ENCODE data around the gene PLPP6.

The PLPP6 gene

GRCh38 chr9:4700932-4701331 lies 38.8 kb downstream of the PLPP6 start:
- no peak for DNase-seq

GRCh38 chr9:4701526-4701925 lies 39.4 kb downstream of the PLPP6 start:
- DNase-seq: no peak

- no peak for DNase-seq
Measured at GRCh38 chr9:4704129-4704528, 42.0 kb downstream of the PLPP6 start.

GRCh38 chr9:4706021-4706420 lies 43.9 kb downstream of the PLPP6 start:
- no peak for DNase-seq

DNA sequence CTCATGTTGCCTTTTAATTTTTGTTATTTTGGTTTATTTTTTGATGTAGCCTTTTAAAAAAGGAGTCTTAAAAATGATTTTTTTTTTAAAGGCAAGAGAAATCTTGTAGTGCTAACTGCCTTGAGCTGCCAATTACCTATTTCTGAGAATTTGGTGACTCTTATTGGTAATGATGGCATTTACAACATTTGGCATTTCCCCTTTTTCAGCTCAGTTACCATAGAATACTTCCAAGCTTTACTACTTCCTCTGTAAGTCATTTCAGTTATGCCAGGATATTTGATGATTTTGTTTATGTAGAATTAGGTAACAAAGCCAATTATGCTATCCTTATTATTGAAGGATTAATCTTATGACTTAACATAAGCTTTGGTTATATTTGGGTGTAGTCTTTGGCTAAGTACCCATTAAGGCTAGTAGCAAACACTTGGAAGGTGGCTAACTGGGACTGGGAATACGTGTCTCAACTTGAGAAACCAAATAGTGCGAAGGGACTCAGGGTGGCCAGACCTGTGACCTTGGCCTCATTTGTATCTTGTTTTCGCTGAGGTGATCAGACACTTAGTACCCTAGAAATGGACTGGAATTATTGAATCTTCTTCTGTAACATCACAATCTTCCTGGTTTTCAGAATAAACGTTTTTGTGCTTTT lies 45.0 kb downstream of the PLPP6 start:
- no peak for DNase-seq

DNA sequence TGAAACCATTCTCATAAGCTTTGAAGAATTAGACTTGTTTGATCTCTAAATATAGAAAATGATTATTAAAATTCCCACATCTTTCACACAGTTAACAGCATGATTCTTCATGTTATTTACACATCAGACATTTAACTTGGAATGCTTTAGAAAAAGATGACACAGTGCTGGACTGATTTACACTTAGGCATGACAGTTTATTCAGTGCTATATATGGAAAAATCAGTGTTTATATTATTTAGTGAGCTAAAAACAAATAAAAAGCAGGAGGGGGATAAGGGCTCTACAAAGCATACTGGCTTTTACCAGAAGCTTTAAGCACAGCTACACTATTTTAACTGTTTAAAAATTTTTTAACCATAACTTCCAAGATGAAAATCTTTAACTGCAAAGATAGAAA lies 47.3 kb downstream of the PLPP6 start:
- no peak for DNase-seq

GRCh38 chr9:4713849-4714248 lies 51.8 kb downstream of the PLPP6 start:
- no peak for DNase-seq

GRCh38 chr9:4714266-4715016 lies 52.3 kb downstream of the PLPP6 start:
- DNase-seq: no peak

Measured in stimulated activated CD4-positive, alpha-beta T cell treated with anti-CD3 and anti-CD28 coated beads, Interleukin-1b, Interleukin-23, amount 100 ng/mL, for 48 hours (primary cell).